CD4-positive, alpha-beta memory T cell (primary cell): ENCODE measurements around the gene ITLN2. TPM values are rescaled to one million over a fixed set of nuclear protein-coding genes. Genes with fewer than 3 reads are reported as not detected.
A peak's percentile ranks its signal among the peaks of the same experiment; 100 is the strongest.

Experiments
- CTCF ChIA-PET: fragments of 350-600 bp; sonication (Branson Sonifier 250); formaldehyde crosslinking; loops from one replicate; lab custom pipeline; 2021; ENCODE audit warnings: inconsistent platforms; ENCODE audit not compliant: partially characterized antibody; lab: Charles Lee
- POLR2A ChIA-PET: fragments of 350-600 bp; sonication (Branson Sonifier 250); formaldehyde crosslinking; loops from one replicate; lab custom pipeline; 2021; ENCODE audit not compliant: partially characterized antibody; lab: Charles Lee
- DNase-seq, 5 donors: peaks; one replicate each; pipeline versions ENCODE4 v3.0.0 to v3.0.0-alpha.2; 2020 to 2022; ENCODE audit warnings: mixed read lengths in 1 of 5
- H3K27ac ChIP-seq: one replicate; pipeline ENCODE4 v1.7.0; 2013; ENCODE audit warnings: low read depth, low read length
- H3K27me3 ChIP-seq: 2 replicates; pipeline ENCODE4 v1.7.0; 2013; ENCODE audit warnings: mild to moderate bottlenecking, low read length, moderate library complexity; ENCODE audit not compliant: insufficient read depth
- H3K36me3 ChIP-seq: 2 replicates; pipeline ENCODE4 v1.7.0; 2013; ENCODE audit warnings: mild to moderate bottlenecking, low read length, moderate library complexity; ENCODE audit not compliant: insufficient read depth
- H3K4me1 ChIP-seq: 2 replicates; pipeline ENCODE4 v1.7.0; 2013; ENCODE audit warnings: mild to moderate bottlenecking, low read length, moderate library complexity; ENCODE audit not compliant: insufficient read depth
- H3K4me3 ChIP-seq, 2 donors: one replicate each; pipeline ENCODE4 v1.7.0; 2013; ENCODE audit warnings: low read length in 2 of 2, mild to moderate bottlenecking in 1 of 2
- H3K9me3 ChIP-seq, 2 donors: one replicate each; pipeline ENCODE4 v1.7.0; 2013; ENCODE audit warnings: low read length in 2 of 2, control low read depth in 1 of 2; ENCODE audit not compliant: control insufficient read depth in 1 of 2
- H3K27ac Mint-ChIP-seq, 7 donors: one replicate each; pipeline ENCODE4 v1.8.0; 2020 to 2021; ENCODE audit warnings: mixed read lengths in 7 of 7, mild to moderate bottlenecking in 6 of 7, inconsistent platforms in 3 of 7, moderate library complexity in 3 of 7
- H3K27me3 Mint-ChIP-seq, 2 donors: one replicate each; pipeline ENCODE4 v1.8.0; 2020 to 2021; ENCODE audit warnings: mixed read lengths in 2 of 2
- H3K36me3 Mint-ChIP-seq, 2 donors: one replicate each; pipeline ENCODE4 v1.8.0; 2020 to 2021; ENCODE audit warnings: mixed read lengths in 2 of 2, inconsistent platforms in 1 of 2, mild to moderate bottlenecking in 1 of 2
- H3K4me1 Mint-ChIP-seq, 4 donors: one replicate each; pipeline ENCODE4 v1.8.0; 2020 to 2021; ENCODE audit warnings: mixed read lengths in 4 of 4, mild to moderate bottlenecking in 1 of 4
- H3K4me3 Mint-ChIP-seq, 8 donors: one replicate each; pipeline ENCODE4 v1.8.0; 2020 to 2021; ENCODE audit warnings: mixed read lengths in 8 of 8, mild to moderate bottlenecking in 7 of 8, moderate library complexity in 6 of 8, inconsistent platforms in 3 of 8
- H3K9me3 Mint-ChIP-seq, 8 donors: one replicate each; pipeline ENCODE4 v1.8.0; 2020 to 2021; ENCODE audit warnings: mixed read lengths in 8 of 8, mild to moderate bottlenecking in 5 of 8, inconsistent platforms in 3 of 8, moderate library complexity in 1 of 8
- intact Hi-C: fragments of 100-400 bp; cut with micrococcal nuclease; formaldehyde crosslinking; loops from one replicate; pipeline ENCODE4 v1.15.1; 2023
- polyA plus RNA-seq, 2 donors: library from polyadenylated mRNA; unstranded; fragments of 300-500 nt; fragmentation: Illumina TruSeq; gene quantifications; one replicate each; pipeline ENCODE4 v1.2.3, GENCODE V29; 2021
- total RNA-seq, 2 experiments: library from RNA; stranded (reverse); gene quantifications; one replicate each; pipeline ENCODE4 v1.2.3, GENCODE V29; 2021

ITLN2 gene
- total and polyA plus RNA-seq, 4 experiments from 2014 or later = not detected

GRCh38 chr1:160961419-160961818 is 6.8 kb upstream of the ITLN2 start:
- Histone ChIP-seq H3K27me3 (no peaks in the 10 kb centered on the region), H3K36me3 (no peaks in the 10 kb centered on the region), H3K4me3 (no peak overlapping the region), H3K4me1 (no peaks in the 10 kb centered on the region), H3K27ac (no peak overlapping the region), H3K9me3 (no peaks in the 10 kb centered on the region)
- no peak overlapping the region for H3K4me3 Mint-ChIP-seq
- no peak overlapping the region for H3K27ac Mint-ChIP-seq
- peaks cover 0 to 2% of the 10 kb centered on the region in 2 donors for H3K27me3 Mint-ChIP-seq
- no peaks in the 10 kb centered on the region for H3K36me3 Mint-ChIP-seq
- POLR2A ChIA-PET = no interaction called here
- no peaks in the 10 kb centered on the region for H3K4me1 Mint-ChIP-seq
- intact Hi-C loops = no loop called here
- no peak for DNase-seq
- H3K9me3 Mint-ChIP-seq = no peaks in the 10 kb centered on the region
- CTCF ChIA-PET = interaction anchor here (0.6 to 2.1 kb wide), 4 partner anchors 10 to 126 kb away, joined by 3 to 9 read pairs (median 4); no protein-coding TSS in a partner anchor

- CTCF ChIA-PET = interaction anchor here (0.6 to 1.0 kb wide), 2 partner anchors 79 to 126 kb away, joined by 3 read pairs; no protein-coding TSS in a partner anchor
- POLR2A ChIA-PET = no interaction called here
- intact Hi-C loops = no loop called here
Measured at GRCh38 chr1:160956966-160957365, 2.4 kb upstream of the ITLN2 start.

GRCh38 chr1:160953030-160953429 is 1.6 kb downstream of the ITLN2 start:
- Mint-ChIP-seq H3K4me3 (no peak overlapping the region), H3K36me3 (no peaks in the 10 kb centered on the region)

More at GRCh38 chr1:160956966-160957365, 2.4 kb upstream of the ITLN2 start:
- no peaks in the 10 kb centered on the region for H3K36me3 ChIP-seq
- DNase-seq = no peak
- no peaks in the 10 kb centered on the region for H3K9me3 ChIP-seq
- Mint-ChIP-seq H3K4me1 (peaks cover 0 to 4% (median 2%) of the 10 kb centered on the region in 4 donors), H3K4me3 (no peak overlapping the region), H3K36me3 (no peaks in the 10 kb centered on the region), H3K27me3 (peaks cover 0 to 2% of the 10 kb centered on the region in 2 donors), H3K27ac (no peak overlapping the region), H3K9me3 (peaks cover 0 to 2% (median 0%) of the 10 kb centered on the region in 8 donors)
- H3K4me3 ChIP-seq = no peak overlapping the region
- H3K27me3 ChIP-seq = no peaks in the 10 kb centered on the region
- no peaks in the 10 kb centered on the region for H3K4me1 ChIP-seq
- no peak overlapping the region for H3K27ac ChIP-seq

GRCh38 chr1:160952129-160952510 is 2.5 kb downstream of the ITLN2 start:
- no peaks in the 10 kb centered on the region for H3K4me1 ChIP-seq
- no peaks in the 10 kb centered on the region for H3K9me3 ChIP-seq
- Mint-ChIP-seq H3K27ac (no peak overlapping the region), H3K4me3 (no peak overlapping the region), H3K36me3 (no peaks in the 10 kb centered on the region), H3K9me3 (peaks cover 0 to 2% (median 0%) of the 10 kb centered on the region in 8 donors), H3K4me1 (peaks cover 6 to 13% (median 7%) of the 10 kb centered on the region in 4 donors), H3K27me3 (no peaks in the 10 kb centered on the region)
- no peaks in the 10 kb centered on the region for H3K27me3 ChIP-seq
- H3K4me3 ChIP-seq = no peak overlapping the region
- no peak for DNase-seq
- no peaks in the 10 kb centered on the region for H3K36me3 ChIP-seq
- CTCF ChIA-PET = interaction anchor here (0.8 to 7.0 kb wide), 42 partner anchors 8 to 278 kb away, joined by 3 to 369 read pairs (median 6); no protein-coding TSS in a partner anchor
- POLR2A ChIA-PET = interaction anchor here (0.7 to 3.2 kb wide), 6 partner anchors 38 to 184 kb away, joined by 3 to 27 read pairs (median 7); no protein-coding TSS in a partner anchor
- intact Hi-C loops = loop anchor here (5.0 kb wide), 1 partner anchor 75 kb away; no protein-coding TSS in a partner anchor
- no peak overlapping the region for H3K27ac ChIP-seq

More at GRCh38 chr1:160953030-160953429, 1.6 kb downstream of the ITLN2 start:
- H3K9me3 Mint-ChIP-seq = peaks cover 0 to 2% (median 0%) of the 10 kb centered on the region in 8 donors
- Histone ChIP-seq H3K27me3 (no peaks in the 10 kb centered on the region), H3K27ac (no peak overlapping the region), H3K9me3 (no peaks in the 10 kb centered on the region), H3K4me1 (no peaks in the 10 kb centered on the region), H3K36me3 (no peaks in the 10 kb centered on the region), H3K4me3 (no peak overlapping the region)
- intact Hi-C loops = loop anchor here (5.0 kb wide), 1 partner anchor 76 kb away; no protein-coding TSS in a partner anchor
- no peak for DNase-seq
- H3K27me3 Mint-ChIP-seq = peaks cover 0 to 2% of the 10 kb centered on the region in 2 donors
- CTCF ChIA-PET = interaction anchor here (0.7 to 7.0 kb wide), 17 partner anchors 9 to 279 kb away, joined by 3 to 369 read pairs (median 11); no protein-coding TSS in a partner anchor
- peaks cover 6 to 13% (median 7%) of the 10 kb centered on the region in 4 donors for H3K4me1 Mint-ChIP-seq
- POLR2A ChIA-PET = interaction anchor here (2.7 to 3.2 kb wide), 2 partner anchors 116 to 119 kb away, joined by 11 to 27 read pairs; no protein-coding TSS in a partner anchor
- H3K27ac Mint-ChIP-seq = no peak overlapping the region

- Mint-ChIP-seq H3K27me3 (no peaks in the 10 kb centered on the region), H3K4me3 (no peak overlapping the region), H3K36me3 (no peaks in the 10 kb centered on the region), H3K9me3 (peaks cover 0 to 2% (median 0%) of the 10 kb centered on the region in 8 donors), H3K27ac (no peak overlapping the region), H3K4me1 (peaks cover 6 to 13% (median 7%) of the 10 kb centered on the region in 4 donors)
- H3K27ac ChIP-seq = no peak overlapping the region
- H3K4me1 ChIP-seq = no peaks in the 10 kb centered on the region
- DNase-seq = peak; percentile 52 to 70 (median 65)
- CTCF ChIA-PET = interaction anchor here (0.8 to 7.0 kb wide), 43 partner anchors 8 to 278 kb away, joined by 3 to 369 read pairs (median 6); no protein-coding TSS in a partner anchor
- no peak overlapping the region for H3K4me3 ChIP-seq
- no peaks in the 10 kb centered on the region for H3K27me3 ChIP-seq
- intact Hi-C loops = loop anchor here (1.0 to 5.0 kb wide), 6 partner anchors 74 to 270 kb away; no protein-coding TSS in a partner anchor
- POLR2A ChIA-PET = interaction anchor here (0.7 to 3.2 kb wide), 6 partner anchors 39 to 184 kb away, joined by 3 to 27 read pairs (median 3); no protein-coding TSS in a partner anchor
- no peaks in the 10 kb centered on the region for H3K36me3 ChIP-seq
- H3K9me3 ChIP-seq = no peaks in the 10 kb centered on the region
Measured at GRCh38 chr1:160951443-160952128, 3.0 kb downstream of the ITLN2 start.

GRCh38 chr1:160950657-160951056 is 4.0 kb downstream of the ITLN2 start:
- Mint-ChIP-seq H3K4me1 (peaks cover 6 to 13% (median 7%) of the 10 kb centered on the region in 4 donors), H3K36me3 (no peaks in the 10 kb centered on the region), H3K27me3 (no peaks in the 10 kb centered on the region), H3K9me3 (peaks cover 0 to 2% (median 0%) of the 10 kb centered on the region in 8 donors), H3K27ac (no peak overlapping the region), H3K4me3 (no peak overlapping the region)
- Histone ChIP-seq H3K9me3 (no peaks in the 10 kb centered on the region), H3K27me3 (no peaks in the 10 kb centered on the region), H3K4me1 (no peaks in the 10 kb centered on the region), H3K36me3 (no peaks in the 10 kb centered on the region), H3K27ac (no peak overlapping the region), H3K4me3 (no peak overlapping the region)
- POLR2A ChIA-PET = interaction anchor here (1.2 to 3.2 kb wide), 3 partner anchors 113 to 119 kb away, joined by 3 to 27 read pairs (median 14); no protein-coding TSS in a partner anchor
- CTCF ChIA-PET = interaction anchor here (1.3 to 7.0 kb wide), 22 partner anchors 11 to 270 kb away, joined by 3 to 369 read pairs (median 8); no protein-coding TSS in a partner anchor
- no peak for DNase-seq
- intact Hi-C loops = loop anchor here (1.0 to 5.0 kb wide), 6 partner anchors 73 to 269 kb away; no protein-coding TSS in a partner anchor
